Stimulated activated CD8-positive, alpha-beta memory T cell treated with anti-CD3 and anti-CD28 coated beads, Interleukin-7, amount 100 ng/mL, for 4 hours (primary cell): ENCODE results near the gene FAM50A.
"Not testable (repeated sequence)": the region's sequence is repeated elsewhere in the genome, so short reads cannot be mapped to it uniquely, and the experiment has no call there.

ENCODE experiments used
- DNase-seq, 2 donors: peaks; one replicate each; pipeline ENCODE4 v3.0.0-alpha.2; 2020; ENCODE audit warnings: low read depth in 2 of 2

The FAM50A gene

DNA sequence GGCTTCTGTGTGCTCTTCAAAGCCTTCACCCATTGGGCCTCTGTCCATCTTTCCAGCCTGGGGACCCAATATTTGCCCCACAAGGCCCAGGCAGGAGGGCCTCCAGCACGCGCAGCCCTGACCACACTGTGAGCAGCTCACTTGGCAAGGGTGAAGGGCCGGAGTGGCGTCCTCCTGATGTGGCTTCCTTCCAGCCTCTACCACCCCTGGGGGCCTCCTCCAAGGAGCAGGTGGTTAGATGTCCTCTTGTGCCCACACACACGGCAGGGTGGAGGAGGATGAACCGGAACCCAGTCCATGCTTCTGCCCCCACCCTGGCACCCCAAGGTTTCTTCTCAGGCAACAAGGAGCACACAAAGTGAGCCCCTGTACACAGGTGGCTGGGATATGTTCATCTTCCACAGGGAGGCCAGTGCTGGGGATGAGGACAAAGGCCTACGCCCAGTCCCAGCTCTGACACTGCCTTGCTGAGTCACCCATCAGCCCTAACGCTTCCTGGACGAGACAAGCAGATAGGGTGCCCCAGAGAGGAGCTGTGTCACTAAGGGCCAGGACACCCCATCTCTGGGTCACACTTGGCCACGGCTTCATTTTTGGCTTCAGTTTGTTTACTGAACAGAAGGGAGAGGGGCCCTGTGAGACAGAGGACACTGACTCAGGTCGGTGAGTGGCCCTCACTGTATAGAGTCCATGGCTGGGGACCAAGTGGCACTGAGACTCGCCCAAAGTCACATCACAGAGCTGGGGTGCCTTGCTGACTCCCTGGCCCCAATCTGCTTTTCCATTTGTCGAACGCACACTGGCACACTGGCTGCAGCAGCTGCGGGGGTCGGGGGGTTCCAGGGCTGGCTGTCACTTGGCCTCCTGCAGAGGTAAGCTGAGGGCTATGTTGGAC lies 40.6 kb downstream of the FAM50A start:
- DNase-seq: no peak

GRCh38 chrX:154485150-154486051 lies 41.5 kb downstream of the FAM50A start:
- no peak for DNase-seq

GRCh38 chrX:154486052-154486395 lies 42.1 kb downstream of the FAM50A start:
- peak in 1 of 2 donors; percentile 16 for DNase-seq

- DNase-seq: peak in 1 of 2 donors; percentile 62
Observed at GRCh38 chrX:154486396-154487207, 42.7 kb downstream of the FAM50A start, which contains the start of gene UBL4A. Gene UBL4A, minus strand, starts transcription at chrX:154486615. Its CDS starts 31 bp downstream, at chrX:154486584.

DNA sequence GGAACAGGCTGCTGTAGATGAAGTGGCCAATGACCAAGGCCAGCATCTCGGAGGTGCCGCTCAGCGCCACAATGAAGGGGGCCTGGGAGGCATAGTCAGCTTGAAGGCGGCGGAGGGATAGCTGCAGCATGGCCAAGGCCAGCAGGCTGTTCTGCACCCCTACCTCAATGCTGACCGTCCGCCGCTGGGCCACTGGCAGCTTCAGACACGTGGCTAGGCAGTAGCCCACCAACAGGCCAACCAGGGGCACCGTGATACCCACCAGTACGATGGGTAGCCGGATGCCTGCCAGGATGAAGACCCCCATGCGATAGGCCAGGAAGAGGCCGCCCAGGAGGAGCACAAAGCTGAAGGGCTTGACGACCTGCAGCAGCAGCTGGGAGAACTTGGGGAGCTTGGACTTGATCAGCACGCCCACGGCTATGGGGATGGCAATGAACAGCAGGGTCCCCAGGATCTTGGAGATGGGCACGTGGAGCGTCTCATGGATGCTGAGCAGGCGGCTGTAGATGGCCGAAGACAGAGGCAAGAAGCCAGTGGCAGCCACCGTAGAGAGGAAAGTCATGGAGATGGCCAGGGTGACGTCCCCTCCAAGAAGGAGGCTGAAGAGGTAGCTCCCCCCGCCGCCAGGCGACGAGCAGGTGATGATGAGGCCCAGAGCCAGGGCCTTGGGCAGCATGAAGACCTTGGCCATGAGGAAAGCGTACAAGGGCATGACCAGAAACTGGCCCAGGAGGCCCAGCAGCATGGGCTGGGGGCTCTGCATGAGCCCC lies 43.8 kb downstream of the FAM50A start:
- DNase-seq: no peak

DNA sequence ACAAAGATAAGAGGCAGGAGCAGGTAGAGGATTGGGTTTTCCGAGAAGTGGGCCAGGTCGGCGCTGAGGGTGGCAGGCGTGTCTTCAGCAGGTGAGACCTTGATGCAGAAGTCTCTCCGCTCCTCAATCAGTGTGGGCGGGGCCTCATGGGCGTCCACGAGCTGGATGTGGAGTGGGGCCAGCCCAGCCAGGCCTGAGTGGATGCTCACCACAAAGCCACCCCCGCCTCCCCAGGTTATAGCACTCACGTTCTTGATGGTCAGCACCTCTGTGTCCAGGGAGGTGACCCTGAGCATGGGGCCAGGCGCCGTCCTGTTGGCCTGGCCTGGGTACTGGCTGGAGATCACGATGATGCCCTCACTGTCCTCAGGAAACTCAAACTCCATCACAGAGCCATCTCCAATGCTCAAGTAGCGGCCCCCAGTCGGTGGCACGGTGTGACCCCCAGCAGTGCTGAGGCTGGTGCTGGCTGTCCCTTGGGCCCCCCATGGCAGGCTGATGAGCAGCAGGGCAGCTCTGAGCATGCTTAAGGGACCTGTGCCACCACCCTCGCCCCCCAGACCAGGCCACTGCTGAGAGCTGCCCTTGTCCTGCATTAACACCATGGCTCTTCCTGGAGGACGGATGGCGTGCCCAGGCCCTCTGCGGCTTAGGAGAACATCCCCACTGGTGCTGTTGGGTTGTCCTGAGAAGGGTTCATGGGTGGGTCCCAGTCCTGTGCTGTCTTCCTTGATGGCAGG lies 44.6 kb downstream of the FAM50A start:
- no peak for DNase-seq

DNA sequence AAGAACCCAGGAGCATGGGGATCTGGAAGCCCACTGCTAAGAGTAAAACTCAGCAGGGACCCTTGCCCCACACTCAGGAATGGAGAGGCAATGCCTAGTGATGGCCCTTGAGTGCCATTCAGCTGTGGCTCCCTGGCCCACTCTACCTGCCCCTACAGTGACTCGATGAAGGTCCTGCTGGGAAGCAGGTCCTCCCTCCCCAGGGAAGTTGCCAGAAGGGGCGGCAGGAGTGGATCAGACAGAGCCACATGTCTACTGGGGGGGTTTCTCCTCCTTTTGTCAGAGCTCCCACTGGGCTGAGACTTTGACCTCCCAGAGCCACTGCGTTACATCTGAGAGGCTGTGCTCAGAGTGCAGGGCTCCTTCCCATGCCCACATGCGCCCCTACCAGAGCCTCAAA lies 45.2 kb downstream of the FAM50A start:
- no peak for DNase-seq

GRCh38 chrX:154490021-154490413 lies 46.1 kb downstream of the FAM50A start:
- no peak for DNase-seq

DNA sequence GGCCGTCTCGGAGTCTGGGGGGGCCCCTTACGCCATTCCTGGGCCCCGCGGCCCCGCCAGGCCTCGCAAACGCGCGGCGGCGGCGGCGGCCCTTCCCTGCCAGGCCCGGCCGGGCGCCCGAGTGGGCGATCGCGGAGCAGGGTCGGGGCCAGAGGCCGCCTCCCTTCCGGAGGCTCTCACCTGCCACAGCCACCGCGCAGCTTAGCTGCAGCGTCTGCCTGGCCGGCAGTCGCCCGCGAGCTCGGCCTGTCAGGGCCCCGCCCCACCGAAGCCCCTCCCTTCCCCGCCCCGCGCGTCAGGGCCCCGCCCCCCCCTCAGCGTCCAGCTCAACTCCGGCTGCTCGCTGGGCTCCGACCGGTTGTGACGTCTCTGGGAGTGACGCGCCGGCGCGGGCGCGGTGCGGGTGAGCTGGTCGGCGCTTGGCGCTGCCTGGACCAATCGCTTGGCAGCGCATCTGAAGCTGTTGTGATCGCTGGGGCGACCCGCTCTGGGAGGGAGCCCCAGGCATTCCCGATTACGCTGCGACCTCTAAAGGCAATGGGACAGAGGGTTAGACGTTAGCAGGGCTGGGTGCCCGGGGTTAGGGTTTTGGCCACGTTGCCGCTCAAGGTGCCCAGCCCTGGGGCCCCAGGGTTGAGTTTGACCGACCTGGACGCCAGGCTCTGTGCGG lies 46.6 kb downstream of the FAM50A start, which contains the start of gene SLC10A3:
SLC10A3 (minus strand) TSS at position 216 of the 670 bp plus-strand sequence. CDS start 1,689 bp downstream, outside the sequence.
- peak; percentile 78 to 84 for DNase-seq

- no peak for DNase-seq
Observed at GRCh38 chrX:154494715-154495114, 50.8 kb downstream of the FAM50A start.

GRCh38 chrX:154495472-154495922 lies 51.6 kb downstream of the FAM50A start:
- DNase-seq: no peak

GRCh38 chrX:154496591-154497137 lies 52.7 kb downstream of the FAM50A start:
- not testable (repeated sequence) for DNase-seq
